ENCODE measurements around the gene STK10. TPM values are rescaled to one million over a fixed set of nuclear protein-coding genes. Genes with fewer than 3 reads are reported as not detected.
"Not testable (repeated sequence)": the region's sequence is repeated elsewhere in the genome, so short reads cannot be mapped to it uniquely, and the experiment has no call there.

Gene STK10
- total RNA-seq, 1 donor from 2014 or later: 8.8 TPM

GRCh38 chr5:172172912-172173563 lies 15.0 kb downstream of the STK10 start:
- DNase-seq: peak; percentile 79
- intact Hi-C loops (cut with DNase I): no loop called here
- ATAC-seq (ENCODE audit: poor library complexity): peak; percentile 70

GRCh38 chr5:172171118-172171517 lies 16.9 kb downstream of the STK10 start:
- ATAC-seq (ENCODE audit: poor library complexity) (no peak), DNase-seq (no peak)
- intact Hi-C loops (cut with DNase I): no loop called here

GRCh38 chr5:172170251-172170701 lies 17.7 kb downstream of the STK10 start:
- DNase-seq (peak; percentile 52), ATAC-seq (ENCODE audit: poor library complexity) (peak; percentile 70)
- intact Hi-C loops (cut with DNase I): no loop called here

DNA sequence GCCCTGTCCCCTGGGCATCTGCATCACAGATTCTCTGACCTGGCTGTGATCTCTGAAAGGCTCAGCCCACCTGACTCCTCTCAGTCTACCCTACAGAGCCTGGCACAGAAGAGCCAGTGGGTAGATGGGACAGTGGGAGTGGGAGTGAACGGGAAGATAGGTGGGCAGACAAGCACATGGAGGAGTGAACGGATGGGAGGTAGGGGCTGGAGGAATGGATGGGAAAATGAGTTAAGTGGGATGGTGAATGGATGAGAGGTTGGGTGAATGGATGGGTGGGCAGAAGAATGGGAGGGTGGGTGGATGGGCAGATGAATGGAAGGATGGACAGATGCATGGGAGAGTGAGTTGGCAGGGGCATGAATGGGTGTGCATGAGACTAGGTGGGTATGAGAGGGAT lies 18.8 kb downstream of the STK10 start:
- ATAC-seq (ENCODE audit: poor library complexity): no peak
- intact Hi-C loops (cut with DNase I): no loop called here
- DNase-seq: no peak

DNA sequence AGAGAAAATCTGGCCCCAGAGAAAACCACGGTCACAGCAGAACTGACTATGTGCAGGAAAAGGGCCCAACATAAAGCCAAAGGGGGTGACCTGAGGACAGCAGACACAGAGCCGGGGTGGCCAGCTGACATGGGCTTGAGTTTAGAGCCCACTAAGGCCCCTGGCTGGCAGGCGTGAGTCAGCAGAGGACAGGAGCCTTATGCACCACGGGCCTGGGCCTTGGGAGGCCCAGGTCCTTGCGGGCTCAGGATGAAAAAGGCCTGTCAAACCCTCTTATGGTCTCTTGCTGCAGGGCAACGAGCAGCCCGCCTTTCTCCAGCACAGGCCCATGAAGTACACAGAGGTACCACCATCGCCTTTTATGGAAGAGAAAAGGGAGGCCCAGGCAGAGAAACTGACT lies 19.7 kb downstream of the STK10 start:
- intact Hi-C loops (cut with DNase I): no loop called here
- DNase-seq: no peak

DNA sequence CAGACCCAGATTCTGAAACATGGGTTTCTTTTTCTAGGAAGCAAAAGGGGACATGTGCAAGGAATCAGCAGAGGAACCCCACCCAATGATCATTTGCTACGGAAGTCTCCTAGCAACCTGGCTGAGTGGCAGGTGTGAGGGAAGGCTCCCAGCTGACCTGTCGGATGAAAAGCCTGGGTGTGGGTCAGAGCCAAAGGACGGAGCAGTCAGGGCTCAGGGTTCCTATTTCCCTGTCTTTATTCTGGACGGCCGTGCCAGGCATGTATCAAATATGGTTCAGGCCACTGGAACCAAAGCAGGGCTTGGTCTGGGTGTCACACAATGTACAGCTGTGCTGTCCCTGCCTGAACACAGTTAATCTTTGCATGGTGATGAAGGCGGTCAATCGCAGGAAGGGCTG lies 20.1 kb downstream of the STK10 start:
- DNase-seq (peak; percentile 75), ATAC-seq (ENCODE audit: poor library complexity) (peak; percentile 67)
- intact Hi-C loops (cut with DNase I): no loop called here

More for the DNA sequence above, 19.7 kb downstream of the STK10 start:
- ATAC-seq (ENCODE audit: poor library complexity): peak; percentile 1

DNA sequence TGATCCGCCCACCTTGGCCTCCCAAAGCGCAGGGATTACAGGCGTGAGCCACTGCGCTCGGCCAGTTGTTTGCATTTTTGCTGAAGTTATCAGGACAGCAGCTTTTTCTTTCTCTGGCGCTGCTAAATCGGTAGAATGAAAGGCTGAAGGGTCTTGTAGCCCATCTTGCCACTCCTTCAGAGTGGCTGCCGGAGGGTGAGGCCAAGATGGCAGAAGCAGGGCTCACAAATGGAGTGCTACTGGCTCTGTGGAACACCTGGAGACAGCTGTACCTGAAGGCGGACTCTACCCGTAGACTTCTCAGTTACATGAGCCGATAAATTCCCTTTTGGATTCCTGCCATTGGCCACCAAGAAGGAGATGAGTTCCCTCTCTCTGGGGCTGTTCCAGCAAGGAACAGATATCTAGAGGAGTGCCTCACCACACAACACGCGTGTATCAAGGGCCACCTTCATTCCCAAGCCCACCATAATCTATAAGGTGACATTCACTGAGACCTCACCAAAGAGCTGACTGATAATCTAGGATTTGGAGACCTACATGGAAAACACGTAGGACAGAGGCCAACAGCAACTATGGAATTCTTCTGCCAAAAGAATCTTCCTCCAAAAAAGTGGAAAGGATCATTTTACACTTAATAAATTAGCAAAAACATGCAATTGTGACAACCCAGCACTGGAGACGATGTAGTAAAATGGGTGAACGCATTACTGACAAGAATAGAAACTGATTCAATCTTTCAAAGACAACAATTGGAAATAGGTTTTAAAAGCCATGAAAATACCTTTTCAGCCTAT lies 21.8 kb downstream of the STK10 start:
- DNase-seq (no peak), ATAC-seq (ENCODE audit: poor library complexity) (no peak)
- intact Hi-C loops (cut with DNase I): no loop called here

DNA sequence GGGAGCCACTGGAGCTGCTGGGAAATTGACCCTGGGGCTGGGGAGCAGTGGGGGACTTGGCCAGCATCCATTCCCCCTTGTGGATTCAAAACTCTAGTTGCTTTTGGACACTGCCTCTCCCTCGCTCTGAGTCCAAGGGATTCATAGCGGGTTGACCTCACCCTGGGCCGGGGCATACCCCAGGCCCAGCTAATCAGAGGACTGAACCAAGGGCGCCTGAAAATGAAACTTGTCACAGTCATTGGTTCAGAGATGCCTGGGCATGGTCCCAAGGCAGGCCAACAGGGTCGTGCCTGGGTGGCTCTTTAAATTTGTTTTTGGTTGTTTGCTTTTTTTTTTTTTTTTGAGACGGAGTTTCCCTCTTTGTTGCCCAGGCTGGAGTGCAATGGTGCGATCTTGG lies 22.6 kb downstream of the STK10 start:
- no peak for ATAC-seq (ENCODE audit: poor library complexity)
- intact Hi-C loops (cut with DNase I): no loop called here
- no peak for DNase-seq

DNA sequence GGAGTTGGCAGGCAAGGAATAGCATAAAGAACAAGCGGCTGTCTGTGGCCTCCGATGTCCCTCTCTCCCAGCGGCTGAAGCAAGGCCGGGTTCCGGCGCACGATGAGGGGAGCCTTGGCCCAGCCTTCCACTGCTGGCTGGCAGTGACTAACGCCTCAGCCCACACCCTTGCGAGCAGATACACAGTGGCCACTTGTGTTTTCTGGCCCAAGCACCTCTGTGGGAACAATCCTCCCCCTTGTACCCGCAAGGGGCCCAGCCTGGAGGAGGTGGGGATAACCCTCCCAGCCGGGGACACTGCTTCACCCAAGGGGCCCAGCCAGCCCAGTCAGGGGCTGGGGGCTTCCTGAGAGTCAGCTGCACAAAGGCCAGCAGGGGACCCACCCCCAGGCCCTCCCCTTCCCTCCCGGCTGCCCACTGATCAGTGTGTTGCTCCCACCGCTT lies 23.2 kb downstream of the STK10 start:
- ATAC-seq (ENCODE audit: poor library complexity): peak; percentile 58

DNA sequence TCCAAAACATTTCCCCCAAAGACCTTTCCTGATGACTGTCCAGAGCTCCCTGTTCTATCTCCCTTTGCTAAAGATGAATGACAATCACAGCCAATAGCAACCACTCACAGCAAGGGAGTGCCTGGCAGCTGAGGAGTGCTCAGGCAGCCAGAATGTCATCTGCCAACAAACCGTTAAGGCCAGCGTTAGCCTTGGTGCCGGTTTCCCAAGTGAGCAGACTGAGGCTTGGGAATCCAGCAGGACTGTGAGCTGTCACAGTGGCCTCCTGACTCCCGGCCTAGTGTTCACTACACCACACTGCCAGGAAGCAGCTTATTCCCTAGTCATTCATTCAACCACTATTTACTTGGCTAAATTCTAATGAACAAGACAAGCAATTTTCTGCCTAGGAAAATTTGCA lies 24.7 kb downstream of the STK10 start:
- ATAC-seq (ENCODE audit: poor library complexity) (peak; percentile 73), DNase-seq (peak; percentile 63)

More for the DNA sequence above, 23.2 kb downstream of the STK10 start:
- DNase-seq: peak; percentile 62
- intact Hi-C loops (cut with DNase I): no loop called here

GRCh38 chr5:172162987-172163343 lies 25.1 kb downstream of the STK10 start:
- DNase-seq (no peak), ATAC-seq (ENCODE audit: poor library complexity) (no peak)
- intact Hi-C loops (cut with DNase I): no loop called here

More for the DNA sequence above, 24.7 kb downstream of the STK10 start:
- intact Hi-C loops (cut with DNase I): no loop called here

DNA sequence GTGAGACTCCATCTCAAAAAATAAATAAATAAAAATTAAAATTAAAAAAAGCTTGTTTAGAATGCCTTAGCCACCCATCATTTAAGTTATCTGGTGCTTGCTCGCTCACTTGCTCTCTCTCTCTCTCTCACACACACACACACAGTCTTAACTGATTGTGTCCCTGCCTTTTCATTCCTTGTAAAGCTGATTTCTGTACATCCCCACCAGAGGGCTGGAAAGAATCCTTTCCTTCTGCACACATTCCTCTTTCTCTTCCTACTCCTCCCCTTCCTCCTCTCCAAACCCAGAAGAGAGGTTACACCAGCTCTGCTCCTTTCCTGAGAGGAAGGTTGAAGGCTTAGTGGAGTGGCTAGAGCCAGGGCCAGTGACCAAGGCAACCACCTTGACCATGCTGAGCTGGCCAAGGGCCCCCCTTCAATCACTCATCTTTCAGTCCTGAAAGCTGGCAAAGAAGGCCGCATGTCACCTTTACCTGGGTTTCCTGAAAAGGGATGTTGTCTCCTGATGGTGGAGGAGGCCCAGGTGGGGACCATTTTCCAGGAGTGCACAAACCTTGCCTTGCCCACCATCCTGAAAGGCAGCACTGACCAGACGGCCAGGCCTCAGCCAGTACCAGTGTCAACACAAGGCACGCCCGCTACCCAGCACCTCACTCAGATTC lies 25.6 kb downstream of the STK10 start:
- no peak for DNase-seq
- ATAC-seq (ENCODE audit: poor library complexity): no peak
- intact Hi-C loops (cut with DNase I): no loop called here

- intact Hi-C loops (cut with DNase I): no loop called here
- ATAC-seq (ENCODE audit: poor library complexity) (no peak), DNase-seq (no peak)
Measured at GRCh38 chr5:172160506-172160905, 27.5 kb downstream of the STK10 start.

GRCh38 chr5:172159016-172159415 lies 29.0 kb downstream of the STK10 start:
- intact Hi-C loops (cut with DNase I): no loop called here
- no peak for ATAC-seq (ENCODE audit: poor library complexity)
- DNase-seq: no peak

DNA sequence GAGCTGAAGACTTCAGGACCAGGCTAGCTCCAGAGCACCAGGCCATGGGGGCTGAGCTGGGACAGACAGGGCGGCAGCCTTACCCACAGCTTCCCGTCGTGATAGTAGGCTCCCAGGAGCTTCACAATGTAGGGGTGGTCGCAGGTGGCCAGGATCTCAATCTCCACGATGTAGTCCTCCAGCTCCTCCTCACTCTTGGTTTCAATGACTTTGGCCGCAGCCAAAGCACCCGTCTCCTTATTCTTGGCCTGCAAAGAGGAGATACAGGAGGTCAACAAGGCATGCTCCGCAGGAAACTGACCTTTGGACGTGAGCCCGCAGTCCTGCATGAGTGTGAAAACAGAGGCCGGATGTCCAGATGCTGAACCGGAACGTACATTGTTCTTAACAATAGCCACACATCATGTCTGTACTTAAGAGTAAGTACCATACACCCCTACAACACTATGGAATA lies 31.5 kb downstream of the STK10 start:
- peak; percentile 60 for ATAC-seq (ENCODE audit: poor library complexity)
- intact Hi-C loops (cut with DNase I): no loop called here

GRCh38 chr5:172155101-172155500 lies 32.9 kb downstream of the STK10 start:
- ATAC-seq (ENCODE audit: poor library complexity); intact Hi-C loops (cut with DNase I); DNase-seq: not testable (repeated sequence)

More for the DNA sequence above, 31.5 kb downstream of the STK10 start:
- peak; percentile 73 for DNase-seq

GRCh38 chr5:172153695-172154094 lies 34.3 kb downstream of the STK10 start:
- no peak for ATAC-seq (ENCODE audit: poor library complexity)
- intact Hi-C loops (cut with DNase I): no loop called here

GRCh38 chr5:172151661-172152210 lies 36.3 kb downstream of the STK10 start:
- intact Hi-C loops (cut with DNase I): no loop called here
- DNase-seq (no peak), ATAC-seq (ENCODE audit: poor library complexity) (no peak)

More at GRCh38 chr5:172153695-172154094, 34.3 kb downstream of the STK10 start:
- no peak for DNase-seq
